CD14-positive monocyte (primary cell): ENCODE results near the gene RAB1A. TPM values are rescaled to one million over a fixed set of nuclear protein-coding genes. Genes with fewer than 3 reads are reported as not detected.
A peak's percentile ranks its signal among the peaks of the same experiment; 100 is the strongest.
"Not testable (repeated sequence)": the region's sequence is repeated elsewhere in the genome, so short reads cannot be mapped to it uniquely, and the experiment has no call there.

Experiments
- DNase-seq, 3 donors: peaks; one replicate each; pipeline ENCODE4 v3.0.0-alpha.2; 2011 to 2022
- H2AFZ ChIP-seq: 2 replicates; pipeline ENCODE4 v1.6.0; 2012; ENCODE audit warnings: mild to moderate bottlenecking, low read depth, low read length, inconsistent platforms; ENCODE audit not compliant: insufficient read depth, poor library complexity, severe bottlenecking
- H3K27ac ChIP-seq, 2 donors: 1 replicate in 1 of 2; 2 replicates in 1 of 2; pipeline ENCODE4 v1.5.1; 2012 to 2013; ENCODE audit warnings: low read length in 2 of 2, control low read depth in 1 of 2, inconsistent platforms in 1 of 2, low read depth in 1 of 2, mild to moderate bottlenecking in 1 of 2
- H3K27me3 ChIP-seq, 2 donors: one replicate each; pipeline versions ENCODE4 v1.6.0 to v1.6.1; 2011 to 2013; ENCODE audit warnings: low read length in 2 of 2; ENCODE audit not compliant: control insufficient read depth in 2 of 2, insufficient read depth in 2 of 2
- H3K36me3 ChIP-seq, 2 donors: replicated peaks in 1 of 2; 1 replicate in 1 of 2; 2 replicates in 1 of 2; pipeline versions ENCODE4 v1.5.1 to v1.6.1; 2012 to 2013; ENCODE audit warnings: low read length in 2 of 2, control low read depth in 1 of 2, inconsistent platforms in 1 of 2, mild to moderate bottlenecking in 1 of 2; ENCODE audit not compliant: insufficient read depth in 2 of 2, control insufficient read depth in 1 of 2
- H3K4me1 ChIP-seq, 2 donors: 1 replicate in 1 of 2; 2 replicates in 1 of 2; pipeline versions ENCODE4 v1.5.1 to v1.6.1; 2012 to 2013; ENCODE audit warnings: low read length in 2 of 2, control low read depth in 1 of 2, inconsistent platforms in 1 of 2, mild to moderate bottlenecking in 1 of 2, moderate library complexity in 1 of 2; ENCODE audit not compliant: insufficient read depth in 2 of 2, control insufficient read depth in 1 of 2
- H3K4me2 ChIP-seq: replicated peaks from 2 replicates; pipeline ENCODE3; 2012; ENCODE audit warnings: low read length, moderate library complexity, mild to moderate bottlenecking; ENCODE audit not compliant: poor library complexity, severe bottlenecking; ENCODE audit errors: extremely low read depth
- H3K4me3 ChIP-seq, 3 experiments: fragments of 200-600 bp in 1 of 3; sonication (generic) in 1 of 3; replicated peaks in 1 of 3; 1 replicate in 2 of 3; 2 replicates in 1 of 3; pipeline ENCODE4 v1.5.1; 2011 to 2013; ENCODE audit warnings: low read length in 3 of 3, mild to moderate bottlenecking in 3 of 3, control low read depth in 2 of 3, low read depth in 2 of 3, inconsistent platforms in 1 of 3, moderate library complexity in 1 of 3
- H3K79me2 ChIP-seq: 2 replicates; pipeline ENCODE4 v1.6.0; 2012; ENCODE audit warnings: mild to moderate bottlenecking, control low read depth, inconsistent platforms, low read length, moderate library complexity; ENCODE audit not compliant: insufficient read depth
- H3K9ac ChIP-seq: 2 replicates; pipeline ENCODE4 v1.6.0; 2017; ENCODE audit warnings: low read length, mild to moderate bottlenecking; ENCODE audit not compliant: insufficient read depth, poor library complexity, severe bottlenecking
- H3K9me3 ChIP-seq, 2 donors: replicated peaks in 1 of 2; 1 replicate in 1 of 2; 2 replicates in 1 of 2; pipeline versions ENCODE4 v1.5.1 to v1.6.1; 2012 to 2013; ENCODE audit warnings: low read length in 2 of 2, control low read depth in 1 of 2; ENCODE audit not compliant: control insufficient read depth in 1 of 2, insufficient read depth in 1 of 2
- H4K20me1 ChIP-seq: 2 replicates; pipeline ENCODE4 v1.6.0; 2012; ENCODE audit warnings: mild to moderate bottlenecking, low read length, control low read depth, moderate library complexity; ENCODE audit not compliant: insufficient read depth
- H3K27ac Mint-ChIP-seq, 7 donors: one replicate each; pipeline ENCODE4 v1.8.0; 2020; ENCODE audit warnings: mild to moderate bottlenecking in 7 of 7, mixed read lengths in 7 of 7, moderate library complexity in 6 of 7, inconsistent platforms in 2 of 7
- H3K27me3 Mint-ChIP-seq, 3 donors: one replicate each; pipeline ENCODE4 v1.8.0; 2021 to 2022; ENCODE audit warnings: low read depth in 3 of 3, mild to moderate bottlenecking in 3 of 3, mixed read lengths in 3 of 3, moderate library complexity in 3 of 3, inconsistent platforms in 1 of 3
- H3K36me3 Mint-ChIP-seq, 2 donors: one replicate each; pipeline ENCODE4 v1.8.0; 2020; ENCODE audit warnings: mixed read lengths in 2 of 2, inconsistent platforms in 1 of 2, mild to moderate bottlenecking in 1 of 2
- H3K4me1 Mint-ChIP-seq: one replicate; pipeline ENCODE4 v1.8.0; 2020; ENCODE audit warnings: mild to moderate bottlenecking, mixed read lengths
- H3K4me3 Mint-ChIP-seq, 2 donors: one replicate each; pipeline ENCODE4 v1.8.0; 2020; ENCODE audit warnings: mild to moderate bottlenecking in 2 of 2, mixed read lengths in 2 of 2, moderate library complexity in 1 of 2
- H3K9me3 Mint-ChIP-seq, 7 donors: one replicate each; pipeline ENCODE4 v1.8.0; 2020 to 2022; ENCODE audit warnings: mixed read lengths in 7 of 7, mild to moderate bottlenecking in 6 of 7, moderate library complexity in 6 of 7, inconsistent platforms in 2 of 7
- CTCF ChIP-seq: fragments of 200-600 bp; IDR thresholded peaks from one replicate; pipeline ENCODE4 v1.8.0; 2022; ENCODE audit warnings: antibody characterized with exemption, mild to moderate bottlenecking
- WGBS: methylation state at CpG from one replicate; pipeline ENCODE4 v1.1.5; 2013; ENCODE audit warnings: missing lambda C conversion rate; ENCODE audit not compliant: insufficient coverage; 5-methylcytosine and 5-hydroxymethylcytosine counted together
- intact Hi-C, 2 donors: fragments of 100-400 bp; cut with micrococcal nuclease; formaldehyde crosslinking; loops; one replicate each; pipeline versions ENCODE4 v1.15.0 to v1.15.1; 2023
- polyA plus RNA-seq, 3 donors: library from polyadenylated mRNA; depleted of rRNA in 1 of 3; unstranded in 2 of 3; stranded (reverse) in 1 of 3; fragments of 300-500 nt in 2 of 3; fragments of >200 nt in 1 of 3; fragmentation: Illumina TruSeq in 2 of 3; gene quantifications; 1 replicate in 2 of 3; 2 replicates in 1 of 3; pipeline ENCODE4 v1.2.3, GENCODE V29; 2012 to 2021

The RAB1A gene
- polyA plus RNA-seq, 3 donors = 106 to 124 (median 110) TPM

GRCh38 chr2:65158557-65158956 lies 28.7 kb upstream of the RAB1A start:
- H3K79me2 ChIP-seq = no peaks in the 10 kb centered on the region
- Mint-ChIP-seq H3K4me3 (no peak overlapping the region), H3K36me3 (no peaks in the 10 kb centered on the region), H3K9me3 (peaks cover 0 to 2% (median 0%) of the 10 kb centered on the region in 7 donors), H3K4me1 (peaks cover 16% of the 10 kb centered on the region), H3K27me3 (peaks cover 0 to 4% (median 2%) of the 10 kb centered on the region in 3 donors), H3K27ac (peak overlapping the region in 1 of 7 donors; percentile 41)
- no peaks in the 10 kb centered on the region for H3K36me3 ChIP-seq
- WGBS = 98% methylated on average over 5 of the region's 6 CpGs
- DNase-seq = no peak
- H3K4me1 ChIP-seq = peaks cover 10 to 12% of the 10 kb centered on the region in 2 donors
- intact Hi-C loops = no loop called here
- no peak overlapping the region for H3K4me3 ChIP-seq
- H3K9me3 ChIP-seq = no peaks in the 10 kb centered on the region
- no peak overlapping the region for H2AFZ ChIP-seq
- H3K27ac ChIP-seq = no peak overlapping the region
- no peak overlapping the region for H3K4me2 ChIP-seq
- TF ChIP-seq CTCF = no peak
- H4K20me1 ChIP-seq = no peaks in the 10 kb centered on the region
- no peak overlapping the region for H3K9ac ChIP-seq
- H3K27me3 ChIP-seq = no peaks in the 10 kb centered on the region

DNA sequence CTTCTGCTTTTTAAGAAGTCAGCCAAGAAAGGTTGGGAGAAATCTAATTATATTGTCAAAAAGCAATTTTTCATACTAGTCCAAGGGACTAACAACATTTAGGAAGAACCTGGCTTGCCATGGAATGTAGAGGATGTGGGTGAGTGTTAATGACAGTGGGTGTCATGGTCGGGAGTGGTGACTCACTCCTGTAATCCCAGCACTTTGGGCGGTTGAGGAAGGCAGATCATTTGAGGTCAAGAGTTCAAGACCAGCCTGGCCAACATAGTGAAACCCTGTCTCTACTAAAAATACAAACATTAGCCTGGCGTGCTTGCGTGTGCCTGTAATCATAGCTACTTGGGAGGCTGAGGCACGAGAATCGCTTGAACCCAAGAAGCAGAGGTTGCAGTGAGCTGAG lies 27.9 kb upstream of the RAB1A start:
- not testable (repeated sequence) for H3K27ac Mint-ChIP-seq

More for the DNA sequence above, 27.9 kb upstream of the RAB1A start:
- H3K27me3 ChIP-seq, H3K36me3 Mint-ChIP-seq, intact Hi-C loops, H3K9ac ChIP-seq, H3K9me3 Mint-ChIP-seq, H3K79me2 ChIP-seq, H2AFZ ChIP-seq, H3K27me3 Mint-ChIP-seq, H3K4me3 Mint-ChIP-seq, H4K20me1 ChIP-seq, H3K36me3 ChIP-seq, H3K4me3 ChIP-seq, H3K4me2 ChIP-seq, H3K9me3 ChIP-seq, H3K27ac ChIP-seq: not testable (repeated sequence)
- 90% methylated on average over 5 of the region's 6 CpGs for WGBS
- H3K4me1 Mint-ChIP-seq = peaks cover 14% of the 10 kb centered on the region
- H3K4me1 ChIP-seq = peaks cover 10 to 11% of the 10 kb centered on the region in 2 donors
- peak in 1 of 3 donors; percentile 11 for DNase-seq
